Left renal pelvis (tissue), 4 donors: ENCODE measurements around the gene COL6A2. TPM values are rescaled to one million over a fixed set of nuclear protein-coding genes. Genes with fewer than 3 reads are reported as not detected.

ENCODE experiments used
- DNase-seq, 4 donors: peaks; one replicate each; pipeline ENCODE4 v3.0.0-alpha.2; 2013; ENCODE audit warnings: low read depth in 4 of 4, low spot score in 3 of 4
- polyA plus RNA-seq, 4 donors: library from polyadenylated mRNA; unstranded; fragments of 120-200 nt; gene quantifications; one replicate each; pipeline ENCODE4 v1.2.1, GENCODE V29; 2013; ENCODE audit not compliant: insufficient read length in 4 of 4

The COL6A2 gene
- polyA plus RNA-seq, 4 donors, result 205 to 1,137 (median 238) TPM

DNA sequence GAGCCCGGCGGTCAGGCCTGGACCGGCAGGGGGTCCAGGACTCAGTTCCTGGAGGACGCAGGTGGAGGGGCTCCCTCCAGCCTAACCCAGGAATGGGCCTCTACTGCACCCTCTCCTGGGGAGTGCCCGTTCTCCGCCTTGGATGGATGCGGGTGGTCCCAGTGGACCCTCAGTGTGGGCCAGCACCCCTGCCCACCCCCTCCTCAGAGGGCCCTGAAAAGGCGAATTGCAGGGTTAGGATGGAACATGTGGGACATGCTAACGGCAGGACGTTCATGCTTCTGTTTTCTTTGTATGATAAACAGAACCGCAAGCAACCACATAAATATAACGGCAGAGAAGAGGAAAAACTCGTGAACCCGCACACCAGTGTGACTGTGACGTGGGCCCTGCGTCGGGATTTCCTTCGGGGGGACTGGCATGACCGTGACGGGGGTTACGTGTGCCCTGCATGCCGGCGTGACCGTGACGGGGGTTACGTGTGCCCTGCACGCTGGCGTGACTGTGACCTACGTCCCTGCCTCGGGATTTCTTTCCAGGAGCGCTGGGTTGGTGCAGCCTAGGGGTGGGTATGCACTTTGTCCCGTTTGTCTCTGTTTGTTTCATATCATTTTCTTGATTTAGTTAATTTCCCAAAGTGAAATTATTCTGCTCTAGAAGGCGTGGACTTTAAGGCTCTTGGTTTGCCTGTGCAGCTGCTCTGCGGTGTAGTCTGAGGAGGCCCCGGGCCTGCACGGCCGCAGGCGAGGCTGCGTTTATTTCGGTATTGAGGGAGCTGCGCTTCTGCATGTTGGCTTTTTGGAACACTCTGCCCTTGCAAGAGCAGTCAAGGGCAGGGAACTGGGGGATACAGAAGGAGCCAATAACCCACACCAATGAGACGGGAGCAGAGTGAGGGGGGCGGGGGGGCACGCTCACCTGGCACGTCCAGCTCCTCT, 54.3 kb downstream of the COL6A2 start:
- DNase-seq, result no peak

DNA sequence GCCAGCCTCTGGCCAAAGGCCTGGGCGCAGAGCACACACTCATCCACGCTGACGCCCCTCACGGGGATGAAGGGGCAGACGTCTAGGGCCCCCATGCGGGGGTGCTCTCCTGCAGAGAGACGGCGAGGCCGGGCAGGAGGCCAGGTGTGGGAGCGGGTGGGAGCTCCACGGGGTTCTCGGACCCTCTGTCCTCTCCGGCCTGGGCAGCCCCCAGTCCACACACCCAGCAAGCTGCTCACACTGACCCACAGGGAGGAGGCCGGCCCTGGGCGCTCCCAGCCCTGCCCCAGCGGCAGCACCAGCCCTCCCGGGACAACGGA, 55.0 kb downstream of the COL6A2 start:
- DNase-seq, result no peak

DNA sequence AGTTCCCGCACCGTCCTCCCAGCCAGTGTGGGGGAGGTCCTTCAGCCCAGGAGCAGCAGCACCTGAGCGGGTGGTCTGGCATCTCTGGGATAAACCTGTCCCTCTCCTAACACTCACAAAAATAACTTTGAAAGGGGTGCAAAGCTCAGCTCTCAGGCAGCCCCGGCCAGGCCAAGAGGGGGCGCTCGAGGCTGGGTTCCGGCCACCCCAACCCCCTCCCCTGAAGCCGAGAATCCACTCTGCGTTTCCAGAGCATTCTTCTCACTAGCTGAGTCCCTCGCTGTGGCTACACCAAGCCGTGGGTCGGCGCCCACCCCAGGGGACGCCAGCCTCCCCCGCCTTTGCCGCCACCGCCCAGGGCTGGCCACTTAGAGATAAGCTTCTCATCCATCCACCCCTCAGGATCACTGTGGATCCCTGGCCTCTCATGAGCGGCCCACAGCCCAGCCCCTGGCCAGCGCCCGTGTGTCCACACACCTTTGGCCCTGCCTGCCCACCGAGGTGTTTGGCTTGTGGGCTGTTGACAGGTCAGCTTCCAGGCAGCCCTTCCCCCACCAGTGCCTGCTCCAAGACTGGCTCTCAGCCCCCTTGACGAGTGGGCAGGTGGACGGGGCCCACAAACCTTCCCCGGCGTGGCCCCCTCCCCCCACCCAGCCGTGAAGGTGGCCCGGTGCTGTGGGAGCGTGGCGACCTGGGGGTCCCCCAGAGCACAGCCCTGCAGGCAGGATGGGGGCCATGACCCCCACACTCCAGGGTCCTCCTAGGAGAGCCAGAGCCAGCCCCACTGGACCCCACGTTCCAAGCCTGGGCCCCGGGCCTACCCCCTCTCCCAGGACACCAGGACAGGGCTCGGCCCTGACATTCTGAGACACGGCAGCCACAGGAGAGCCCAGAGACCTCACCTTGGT, 55.6 kb downstream of the COL6A2 start:
- peak in 1 of 4 donors; percentile 42 for DNase-seq

DNA sequence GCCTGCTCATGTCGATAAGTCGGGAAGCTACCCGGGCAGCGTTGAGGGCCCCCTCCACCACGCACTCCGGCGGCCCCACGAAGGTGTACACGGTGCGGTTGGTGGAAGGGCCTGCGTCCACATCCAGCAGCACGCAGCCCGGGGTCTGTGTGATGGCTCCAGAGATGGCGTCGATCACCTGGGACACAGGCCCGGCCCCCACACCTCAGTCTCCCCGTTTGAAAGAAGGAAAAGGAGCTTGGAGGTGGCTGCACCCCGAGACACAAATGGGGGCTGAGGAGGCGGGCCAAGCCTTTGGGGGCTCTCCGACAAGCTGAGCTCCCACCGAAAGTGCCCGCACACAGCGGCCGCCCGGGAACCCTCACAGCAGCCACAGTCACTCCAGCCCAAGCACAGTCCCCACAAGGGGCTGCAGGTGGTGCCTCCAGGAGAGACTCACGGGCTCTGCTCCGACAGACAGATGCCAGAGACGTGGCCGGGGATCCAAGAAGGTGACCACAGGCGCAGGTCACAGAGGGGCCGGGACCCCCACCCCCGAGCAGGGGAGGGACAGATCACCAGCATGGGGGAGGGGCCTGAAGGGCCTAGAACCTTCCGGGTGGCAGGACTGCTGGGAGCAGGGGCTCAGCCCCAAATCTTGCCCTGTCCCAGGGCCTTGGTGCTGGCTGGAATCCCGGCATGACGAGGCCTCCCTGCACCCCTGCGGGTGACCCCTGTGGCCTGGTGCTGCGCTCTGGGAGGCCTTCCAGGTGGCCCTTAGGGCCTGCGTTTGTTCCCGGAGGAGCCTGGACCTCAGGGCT, 56.4 kb downstream of the COL6A2 start:
- DNase-seq, result no peak

DNA sequence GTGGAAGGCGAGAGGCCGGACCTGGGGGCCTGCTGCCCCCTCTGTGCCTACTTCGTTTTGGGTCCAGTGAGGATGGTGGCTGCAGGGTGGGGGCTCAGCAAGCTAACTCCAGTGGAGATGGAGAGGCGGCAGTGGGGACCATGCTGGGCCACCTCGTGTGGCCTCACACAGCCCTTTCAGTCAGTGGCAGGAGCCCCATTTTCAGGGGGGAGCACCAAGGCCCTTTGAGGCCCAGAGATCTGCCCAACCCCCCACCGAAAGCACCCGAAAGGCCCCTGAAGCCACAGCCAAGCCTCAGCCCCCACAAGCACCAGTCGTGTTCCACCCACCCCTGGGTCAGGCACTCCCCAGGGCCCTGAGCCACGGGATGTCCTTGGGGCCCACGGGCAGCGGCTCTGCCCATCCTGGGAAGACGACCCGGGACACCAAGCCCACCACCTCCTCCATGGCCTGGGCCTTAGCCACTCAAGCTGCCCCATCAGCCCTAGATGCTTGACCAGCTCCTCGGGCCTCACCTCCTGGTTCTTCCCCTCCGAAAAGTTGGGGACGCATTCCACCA, 57.1 kb downstream of the COL6A2 start:
- no peak for DNase-seq

DNA sequence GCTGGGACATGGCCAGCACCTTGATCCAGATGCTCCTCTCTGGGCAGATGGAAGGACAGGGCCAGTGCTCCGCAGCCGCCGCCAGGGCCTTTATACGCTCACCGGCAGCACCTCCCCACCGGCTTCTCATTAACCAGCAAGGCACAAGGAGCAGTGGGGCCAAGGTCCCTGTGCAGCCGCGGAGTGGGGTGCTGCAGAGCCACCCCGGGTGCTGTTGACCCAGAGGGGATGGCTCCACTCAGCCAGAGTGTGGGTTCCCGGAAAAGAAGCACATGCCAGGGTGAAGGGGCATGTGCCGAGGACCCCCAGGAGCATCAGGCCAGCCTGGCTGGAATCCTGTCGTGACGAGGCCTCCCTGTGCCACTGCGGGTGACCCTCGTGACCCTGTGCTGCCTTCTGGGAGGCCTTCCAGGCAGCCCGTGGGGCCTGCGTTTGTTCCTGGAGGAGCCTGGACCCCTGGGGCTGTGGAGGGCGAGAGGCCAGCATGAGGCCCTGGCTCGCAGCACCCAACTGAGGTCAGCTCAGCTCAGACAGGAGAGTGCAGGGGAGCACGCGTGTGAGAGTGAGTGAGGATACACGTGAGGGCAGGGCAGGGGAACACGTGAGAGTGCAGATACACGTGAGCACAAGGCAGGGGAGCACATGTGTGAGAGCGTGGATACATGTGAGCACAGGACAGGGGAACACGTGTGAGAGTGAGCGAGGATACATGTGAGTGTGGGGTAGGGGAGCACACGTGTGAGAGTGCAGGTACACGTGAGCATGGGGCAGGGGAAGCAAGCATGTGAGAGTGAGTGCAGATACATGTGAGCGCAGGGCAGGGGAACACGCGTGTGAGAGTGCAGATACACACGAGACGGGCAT, 57.8 kb downstream of the COL6A2 start, which contains the start of gene FTCD:
Gene FTCD (minus strand): TSS at position 66 of the 864 bp plus-strand sequence. CDS start 56 bp downstream, at position 10.
- no peak for DNase-seq

DNA sequence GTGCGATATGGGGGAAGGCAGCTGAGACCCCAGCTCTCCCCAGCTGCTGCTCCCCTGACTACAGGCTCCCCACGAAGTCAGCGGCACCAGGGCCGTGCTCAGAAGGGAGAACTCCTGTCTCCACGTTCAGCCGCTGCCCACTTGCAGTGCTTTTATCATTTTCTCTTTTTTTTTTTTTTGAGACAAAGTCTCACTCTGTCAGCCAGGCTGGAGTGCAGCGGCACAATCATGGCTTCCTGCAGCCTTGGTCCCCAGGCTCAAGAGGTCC, 58.4 kb downstream of the COL6A2 start:
- no peak for DNase-seq

DNA sequence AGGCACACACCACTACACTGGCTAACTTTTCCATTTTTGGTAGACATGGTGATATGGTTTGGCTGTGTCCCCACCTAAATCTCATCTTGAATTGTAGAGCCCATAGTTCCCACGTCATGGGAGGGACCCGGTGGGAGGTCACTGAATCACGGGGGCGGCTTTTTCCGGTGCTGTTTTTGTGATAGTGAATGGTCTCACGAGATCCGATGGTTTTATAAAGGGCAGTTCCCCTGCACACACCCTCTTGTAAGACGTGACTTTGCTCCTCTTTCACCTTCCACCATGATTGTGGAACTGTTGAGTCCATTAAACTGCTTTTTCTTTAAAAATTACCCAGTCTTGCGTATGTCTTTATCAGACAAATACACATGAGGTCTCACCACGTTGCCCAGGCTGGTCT, 58.8 kb downstream of the COL6A2 start:
- no peak for DNase-seq

DNA sequence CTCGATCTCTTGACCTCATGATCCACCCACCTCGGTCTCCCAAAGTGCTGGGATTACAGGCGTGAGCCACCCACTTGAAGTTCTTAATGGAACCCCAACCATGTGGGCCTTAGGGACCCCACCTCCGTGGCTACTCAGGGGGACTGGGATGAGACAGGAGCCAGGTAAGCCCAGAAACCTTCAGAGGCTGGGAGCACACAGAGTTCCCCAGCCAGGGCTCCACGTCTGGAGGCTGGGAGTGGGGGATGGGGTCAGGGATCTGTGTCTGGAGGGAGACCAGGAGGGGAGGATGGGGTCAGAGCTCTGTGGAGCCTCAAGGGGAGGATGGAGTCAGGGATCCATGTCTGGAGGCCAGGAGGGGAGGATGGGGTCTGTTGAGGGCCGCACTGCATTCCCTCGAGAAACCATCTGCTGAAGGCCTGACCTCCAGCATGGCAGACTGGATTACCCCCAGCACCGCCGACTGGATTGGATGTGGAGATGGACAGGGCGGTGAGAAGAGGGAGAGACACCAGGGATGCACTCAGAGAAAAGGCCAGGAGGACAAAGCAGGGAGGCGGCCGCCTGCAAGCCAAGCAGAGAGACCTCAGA, 59.6 kb downstream of the COL6A2 start:
- no peak for DNase-seq

DNA sequence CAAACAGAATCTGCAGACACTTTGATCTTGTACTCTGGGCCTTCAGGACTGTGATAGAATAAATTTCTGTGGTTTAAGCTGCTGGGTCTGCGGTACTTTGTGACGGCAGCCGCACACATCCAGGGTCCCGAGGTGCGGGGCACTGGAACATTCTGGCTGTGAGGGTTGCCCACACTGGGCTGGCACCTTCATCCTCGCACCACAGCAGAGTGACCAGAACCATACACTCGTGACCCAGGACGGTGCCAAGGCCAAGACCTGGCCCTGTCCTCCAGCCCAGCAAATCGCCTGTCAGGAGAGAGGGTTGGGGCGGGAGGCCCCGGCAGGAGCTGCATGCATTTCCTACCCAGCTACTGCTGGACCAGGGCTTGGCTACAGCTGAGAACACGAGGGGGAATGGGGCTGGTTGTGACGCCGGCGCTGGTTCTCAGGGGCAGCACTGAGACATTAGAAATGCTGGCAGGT, 60.1 kb downstream of the COL6A2 start:
- DNase-seq, result no peak

DNA sequence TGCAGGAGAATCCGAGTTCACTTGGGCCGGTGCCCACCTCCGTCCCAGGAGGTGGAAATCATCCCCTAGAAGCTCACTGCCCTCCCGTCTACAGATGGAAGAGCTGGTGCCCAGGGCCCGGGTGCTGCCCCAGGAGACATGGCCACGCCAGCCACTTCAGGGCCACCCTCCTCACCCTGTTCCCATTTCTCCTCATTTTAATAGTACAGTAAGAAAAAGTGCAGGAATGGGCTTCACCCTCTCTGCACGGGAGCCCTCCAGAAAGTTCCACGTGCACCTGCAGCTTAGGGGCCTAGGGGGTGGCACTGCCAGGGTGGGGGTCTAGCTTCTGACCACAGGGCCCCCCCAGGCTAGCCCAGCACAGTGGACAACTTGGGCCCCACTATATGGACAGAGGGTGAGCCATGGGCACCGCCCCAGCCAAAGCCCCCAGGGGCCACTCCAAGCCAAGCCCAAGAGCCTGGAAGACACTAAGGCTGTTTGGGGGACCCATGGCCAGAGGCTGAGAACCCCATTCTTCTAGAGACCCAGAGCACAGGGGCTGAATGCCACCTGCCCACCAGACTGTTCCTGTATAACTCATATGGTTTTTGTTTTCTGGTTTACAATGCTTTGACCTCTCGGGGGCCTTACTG, 60.9 kb downstream of the COL6A2 start:
- DNase-seq, result no peak

DNA sequence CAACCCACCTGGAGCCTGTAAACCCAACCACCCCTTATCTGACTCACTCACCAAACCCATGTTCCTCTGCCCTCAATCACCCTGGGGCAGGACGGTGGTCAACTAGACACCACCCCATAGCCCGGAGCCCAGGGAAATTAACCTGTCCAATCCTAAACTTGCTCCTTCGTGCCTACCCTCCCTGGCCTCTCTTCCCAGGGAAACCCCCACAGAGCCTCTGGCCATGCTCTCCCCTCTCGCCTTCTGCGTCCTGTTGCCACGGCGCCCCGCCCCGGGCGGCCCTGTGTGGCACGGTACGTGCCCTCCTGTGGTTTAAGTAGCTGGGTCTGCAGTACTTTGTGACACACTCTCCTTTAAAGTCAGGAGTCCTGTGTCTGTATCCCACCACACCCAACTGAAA, 61.5 kb downstream of the COL6A2 start:
- no peak for DNase-seq

DNA sequence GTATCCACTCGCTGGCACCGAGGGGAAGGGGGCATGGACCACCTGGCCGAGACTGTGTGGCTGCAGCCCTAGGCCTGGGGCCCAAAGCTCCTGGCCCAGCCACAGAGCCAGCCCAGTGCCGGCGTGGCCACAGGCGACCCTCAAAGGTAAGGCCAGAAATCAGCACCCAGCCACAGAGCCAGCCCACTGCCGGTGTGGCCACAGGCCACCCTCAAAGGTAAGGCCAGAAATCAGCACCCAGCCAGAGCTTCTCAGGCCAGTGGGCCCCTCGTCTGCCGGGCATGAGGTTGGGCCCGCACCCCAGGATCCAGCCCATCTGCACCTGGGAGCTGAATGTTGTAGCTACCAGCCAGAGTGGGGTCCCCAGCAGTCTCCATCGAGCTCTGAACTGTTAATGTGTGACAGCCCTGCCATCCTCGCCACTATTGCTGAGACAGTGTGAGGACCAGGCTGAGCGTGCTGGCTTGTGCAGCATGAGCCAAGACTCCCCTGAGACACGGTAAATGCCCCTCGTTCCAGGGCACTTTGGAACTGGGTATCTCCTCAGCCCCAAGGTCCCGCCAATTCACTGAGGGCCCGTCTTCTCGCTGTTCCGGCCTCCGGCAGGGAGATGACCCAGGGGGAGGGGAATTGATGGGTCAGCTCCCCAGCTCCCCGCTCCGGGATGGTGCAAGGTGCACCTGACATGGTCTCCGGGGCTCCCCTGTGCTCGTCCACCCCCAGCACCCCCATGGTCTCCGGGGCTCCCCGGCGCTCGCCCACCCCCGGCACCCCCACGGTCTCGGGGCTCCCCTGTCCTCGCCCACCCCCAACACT, 62.1 kb downstream of the COL6A2 start:
- DNase-seq, result no peak

DNA sequence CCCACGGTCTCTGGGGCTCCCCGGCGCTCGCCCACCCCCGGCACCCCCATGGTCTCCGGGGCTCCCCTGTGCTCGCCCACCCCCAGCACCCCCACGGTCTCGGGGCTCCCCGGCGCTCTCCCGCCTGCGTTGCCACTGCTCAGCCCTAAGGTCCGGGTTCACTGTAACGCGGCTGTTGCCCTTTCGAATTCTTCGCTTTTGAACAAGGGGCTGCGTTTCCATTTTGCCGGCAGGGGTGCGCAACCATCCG, 62.7 kb downstream of the COL6A2 start:
- no peak for DNase-seq

DNA sequence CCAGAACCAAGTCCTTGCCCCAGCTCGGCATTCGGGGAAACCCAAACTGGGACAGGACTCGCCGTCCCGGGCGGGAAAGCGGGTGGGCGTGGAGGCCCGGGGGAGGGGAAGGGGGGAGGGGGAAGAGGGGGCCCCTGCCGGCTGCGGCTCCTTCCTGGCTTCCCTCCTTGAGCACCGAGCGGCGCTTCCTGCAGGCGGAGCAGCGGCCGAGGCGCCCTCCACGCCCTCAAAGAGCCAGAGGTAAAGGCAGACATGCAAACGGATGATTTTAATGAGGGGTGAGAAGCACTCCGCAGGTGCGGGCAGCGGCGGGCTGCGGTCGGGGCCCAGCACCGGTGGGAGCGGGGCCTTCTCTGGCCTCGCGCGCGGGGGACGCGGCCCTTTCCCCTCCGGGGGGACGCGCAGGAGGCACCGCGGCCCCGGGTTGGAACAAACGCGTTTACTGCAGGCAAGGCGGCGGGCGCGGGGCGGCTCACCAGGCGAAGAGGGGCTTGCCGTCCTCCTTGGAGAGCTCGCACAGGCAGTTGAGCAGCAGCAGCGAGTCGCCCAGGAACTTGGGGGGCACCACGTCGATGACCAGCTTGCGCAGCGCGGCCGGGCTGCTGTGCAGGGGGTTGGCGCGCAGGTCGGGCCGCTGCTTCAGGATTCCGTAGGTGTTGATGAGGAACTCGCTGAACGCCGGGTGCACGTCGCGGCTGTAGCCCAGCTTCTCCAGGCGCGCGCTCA, 63.2 kb downstream of the COL6A2 start:
- DNase-seq, result no peak

DNA sequence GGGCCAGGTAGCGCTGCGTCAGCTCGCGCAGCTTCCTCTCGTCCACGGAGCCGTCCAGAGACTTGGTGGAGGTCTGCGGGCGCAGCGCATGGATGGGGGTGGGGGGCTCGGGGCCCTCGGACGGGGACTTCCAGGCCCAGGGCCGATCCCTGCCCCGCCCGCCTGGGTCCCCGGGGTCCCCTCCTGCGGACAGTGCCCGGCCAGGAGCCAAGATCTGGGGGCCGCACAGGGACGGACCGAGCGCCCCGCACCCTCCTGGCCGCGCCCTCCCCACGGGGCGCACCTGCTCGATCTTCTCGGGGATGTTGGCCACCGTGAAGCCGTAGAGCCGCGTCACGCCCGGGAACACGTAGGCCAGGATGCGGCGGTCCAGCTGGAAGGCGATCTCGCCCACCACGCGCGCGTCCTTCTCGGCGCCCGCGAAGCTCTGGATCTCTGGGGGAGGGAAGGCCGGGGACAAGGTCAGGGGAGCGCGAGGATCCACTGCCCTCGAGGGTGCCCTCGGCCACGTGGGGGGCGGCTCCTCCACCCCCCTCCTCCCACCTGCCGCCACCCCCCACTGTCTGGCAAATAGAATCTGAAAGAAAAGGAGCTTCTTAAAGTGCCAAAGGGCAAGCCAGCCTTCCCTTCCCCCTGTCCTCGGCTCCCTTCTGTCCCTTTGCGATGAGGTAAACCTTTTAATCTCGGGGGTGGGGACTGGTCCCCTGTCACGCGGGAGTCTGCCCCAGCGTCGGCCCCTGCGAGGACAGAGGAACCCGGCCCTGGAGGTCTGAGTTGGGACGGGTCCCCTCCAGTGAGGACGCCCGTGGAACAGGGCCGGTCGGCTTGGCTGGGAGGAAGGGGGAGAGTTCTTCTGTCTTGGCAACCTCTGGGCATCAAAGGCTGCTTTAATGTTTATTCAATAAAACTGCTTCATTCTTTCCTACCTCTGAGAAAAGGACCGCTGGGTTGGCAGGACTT, 64.0 kb downstream of the COL6A2 start:
- no peak for DNase-seq
